HCT116 (cell line): ENCODE data around the gene ITPK1. TPM values are rescaled to one million over a fixed set of nuclear protein-coding genes. Genes with fewer than 3 reads are reported as not detected.

Source experiments
- ATAC-seq: fragments of 200-7000 bp; cut with Tn5 transposase; 2 replicates; pipeline ENCODE4 v1.9.1; 2020; ENCODE audit warnings: mild to moderate bottlenecking, moderate library complexity
- BruUV-seq: library from RNA; stranded (reverse); fragments of 400-500 nt; replicated peaks from 2 replicates; lab custom pipeline; 2021; lab: Mats Ljungman, UMichigan
- CTCF ChIA-PET: fragments of 300-600 bp; sonication (Branson Sonifier 250); formaldehyde crosslinking; loops from one replicate; lab custom pipeline; 2021; ENCODE audit warnings: antibody characterized with exemption; lab: Charles Lee
- POLR2A ChIA-PET: fragments of 300-600, 350-600 bp; sonication (Branson Sonifier 250); formaldehyde crosslinking; loops from one replicate; lab custom pipeline; 2021; ENCODE audit warnings: antibody characterized with exemption; lab: Charles Lee
- RAD21 ChIA-PET, 2 experiments: fragments of 300-600 bp; sonication (Branson Sonifier 250); formaldehyde crosslinking; loops; one replicate each; lab custom pipeline; 2023; ENCODE audit warnings: low total read pairs in 2 of 2; ENCODE audit not compliant: uncharacterized antibody in 2 of 2, unreplicated experiment in 2 of 2, low non-redundant PET in 1 of 2; lab: Charles Lee
- DNase-seq: peaks from one replicate; pipeline ENCODE4 v3.0.0-alpha.2; 2010; ENCODE audit warnings: low read depth, low spot score
- H2AFZ ChIP-seq: fragments of 200-600 bp; shearing (Covaris generic), sonication (generic); 2 replicates; pipeline ENCODE4 v1.6.1; 2017; ENCODE audit warnings: low read depth, mixed run types, mixed read lengths, antibody characterized with exemption, low read length; ENCODE audit not compliant: poor library complexity, severe bottlenecking
- H3K27ac ChIP-seq: 2 replicates; pipeline ENCODE4 v1.5.1; 2012; ENCODE audit warnings: low read depth, low read length
- H3K27me3 ChIP-seq: fragments of 200-600 bp; sonication (generic); 2 replicates; pipeline ENCODE4 v1.6.1; 2016; ENCODE audit warnings: mixed run types, low read length, mixed read lengths; ENCODE audit not compliant: insufficient read depth
- H3K36me3 ChIP-seq, 2 experiments: fragments of 200-500 bp in 1 of 2; fragments of 200-600 bp in 1 of 2; sonication (Bioruptor generic) in 1 of 2; sonication (generic) in 1 of 2; 2 replicates each; pipeline versions ENCODE4 v1.5.1 to v1.6.1; 2014 to 2016; ENCODE audit warnings: low read length in 2 of 2, inconsistent platforms in 1 of 2, mixed read lengths in 1 of 2, mixed run types in 1 of 2; ENCODE audit not compliant: insufficient read depth in 2 of 2, control insufficient read depth in 1 of 2
- H3K4me1 ChIP-seq, 2 experiments: fragments of 200-600 bp in 1 of 2; sonication (generic) in 1 of 2; 2 replicates each; pipeline versions ENCODE4 v1.5.1 to v1.6.1; 2012 to 2017; ENCODE audit warnings: low read length in 2 of 2, inconsistent platforms in 1 of 2, mild to moderate bottlenecking in 1 of 2, mixed read lengths in 1 of 2, mixed run types in 1 of 2, moderate library complexity in 1 of 2; ENCODE audit not compliant: insufficient read depth in 2 of 2, control insufficient read depth in 1 of 2
- H3K4me2 ChIP-seq: fragments of 200-600 bp; sonication (generic); 2 replicates; pipeline ENCODE4 v1.6.1; 2017; ENCODE audit warnings: mixed run types, low read length, mixed read lengths
- H3K4me3 ChIP-seq, 2 experiments: fragments of 200-600 bp in 1 of 2; sonication (generic) in 1 of 2; replicated peaks in 1 of 2; 2 replicates each; pipeline ENCODE4 v1.5.1; 2011 to 2016; ENCODE audit warnings: low read length in 2 of 2, control low read depth in 1 of 2, low read depth in 1 of 2, mild to moderate bottlenecking in 1 of 2, mixed read lengths in 1 of 2, mixed run types in 1 of 2
- H3K79me2 ChIP-seq: fragments of 200-600 bp; sonication (generic); 2 replicates; pipeline ENCODE4 v1.6.1; 2017; ENCODE audit warnings: mild to moderate bottlenecking, mixed run types, low read length, moderate library complexity, mixed read lengths; ENCODE audit not compliant: insufficient read depth
- H3K9ac ChIP-seq: fragments of 200-600 bp; sonication (generic); 2 replicates; pipeline ENCODE4 v1.6.1; 2016; ENCODE audit warnings: low read length, mixed read lengths
- H3K9me2 ChIP-seq: fragments of 200-600 bp; sonication (generic), shearing (Covaris generic); 2 replicates; pipeline ENCODE4 v1.6.1; 2017; ENCODE audit warnings: mixed run types, mild to moderate bottlenecking, moderate library complexity; ENCODE audit not compliant: insufficient read depth
- H3K9me3 ChIP-seq, 2 experiments: fragments of 200-500 bp in 1 of 2; fragments of 200-600 bp in 1 of 2; sonication (Bioruptor generic) in 1 of 2; sonication (generic) in 1 of 2; 2 replicates each; pipeline ENCODE4 v1.6.1; 2014 to 2017; ENCODE audit warnings: low read length in 2 of 2, mixed read lengths in 2 of 2, inconsistent platforms in 1 of 2, low read depth in 1 of 2, mild to moderate bottlenecking in 1 of 2, mixed run types in 1 of 2, moderate library complexity in 1 of 2; ENCODE audit not compliant: control insufficient read depth in 1 of 2, insufficient read depth in 1 of 2
- H4K20me1 ChIP-seq: fragments of 200-600 bp; sonication (generic), shearing (Covaris generic); 2 replicates; pipeline ENCODE4 v1.6.1; 2017; ENCODE audit warnings: mixed run types, mild to moderate bottlenecking, moderate library complexity; ENCODE audit not compliant: insufficient read depth
- CEBPB ChIP-seq: IDR thresholded peaks from 2 replicates; pipeline ENCODE4 v1.6.1; 2012; ENCODE audit warnings: low read depth
- CTCF ChIP-seq, 3 experiments: fragments of 200-600 bp in 1 of 3; sonication (generic) in 1 of 3; IDR thresholded peaks in 2 of 3; conservative IDR thresholded peaks in 1 of 3; 2 replicates each; pipeline ENCODE4 v1.5.1; 2012 to 2017; ENCODE audit warnings: low read depth in 2 of 3, low read length in 2 of 3, antibody characterized with exemption in 1 of 3, borderline replicate concordance in 1 of 3, control low read depth in 1 of 3, mild to moderate bottlenecking in 1 of 3, mixed read lengths in 1 of 3, mixed run types in 1 of 3, moderate library complexity in 1 of 3; ENCODE audit not compliant: insufficient read depth in 1 of 3
- ELF1 ChIP-seq: IDR thresholded peaks from 2 replicates; pipeline ENCODE4 v1.6.1; 2012; ENCODE audit warnings: low read depth, borderline replicate concordance
- EZH2phosphoT487 ChIP-seq: fragments of 200-600 bp; IDR thresholded peaks from 2 replicates; pipeline ENCODE4 v1.6.1; 2018; ENCODE audit warnings: antibody characterized with exemption, borderline replicate concordance
- JUND ChIP-seq: IDR thresholded peaks from 2 replicates; pipeline ENCODE4 v1.6.1; 2012
- POLR2A ChIP-seq: IDR thresholded peaks from 2 replicates; pipeline ENCODE4 v1.7.0; 2011; ENCODE audit warnings: borderline replicate concordance; ENCODE audit not compliant: insufficient read depth, insufficient read length; ENCODE audit errors: extremely low read depth
- POLR2AphosphoS5 ChIP-seq: IDR thresholded peaks from 2 replicates; pipeline ENCODE4 v1.6.1; 2011; ENCODE audit warnings: mild to moderate bottlenecking, low read depth, low read length, moderate library complexity
- SIN3A ChIP-seq: IDR thresholded peaks from 2 replicates; pipeline ENCODE4 v1.6.1; 2012; ENCODE audit warnings: low read depth
- SRF ChIP-seq: IDR thresholded peaks from 2 replicates; pipeline ENCODE4 v1.6.1; 2012; ENCODE audit warnings: low read depth
- ZBTB33 ChIP-seq: IDR thresholded peaks from 2 replicates; pipeline ENCODE4 v1.6.1; 2011; ENCODE audit warnings: mild to moderate bottlenecking, low read length, moderate library complexity; ENCODE audit not compliant: insufficient replicate concordance; ENCODE audit errors: extremely low read depth
- intact Hi-C: fragments of 100-400 bp; cut with micrococcal nuclease; formaldehyde crosslinking; loops from 2 replicates; pipeline ENCODE4 v1.10.0; 2022
- total RNA-seq: library from RNA; stranded (reverse); gene quantifications from one replicate; pipeline ENCODE4 v1.2.1, GENCODE V29; 2021; ENCODE audit not compliant: unreplicated experiment

The ITPK1 gene
- total RNA-seq, 1 experiment from 2014 or later: 70.2 TPM

DNA sequence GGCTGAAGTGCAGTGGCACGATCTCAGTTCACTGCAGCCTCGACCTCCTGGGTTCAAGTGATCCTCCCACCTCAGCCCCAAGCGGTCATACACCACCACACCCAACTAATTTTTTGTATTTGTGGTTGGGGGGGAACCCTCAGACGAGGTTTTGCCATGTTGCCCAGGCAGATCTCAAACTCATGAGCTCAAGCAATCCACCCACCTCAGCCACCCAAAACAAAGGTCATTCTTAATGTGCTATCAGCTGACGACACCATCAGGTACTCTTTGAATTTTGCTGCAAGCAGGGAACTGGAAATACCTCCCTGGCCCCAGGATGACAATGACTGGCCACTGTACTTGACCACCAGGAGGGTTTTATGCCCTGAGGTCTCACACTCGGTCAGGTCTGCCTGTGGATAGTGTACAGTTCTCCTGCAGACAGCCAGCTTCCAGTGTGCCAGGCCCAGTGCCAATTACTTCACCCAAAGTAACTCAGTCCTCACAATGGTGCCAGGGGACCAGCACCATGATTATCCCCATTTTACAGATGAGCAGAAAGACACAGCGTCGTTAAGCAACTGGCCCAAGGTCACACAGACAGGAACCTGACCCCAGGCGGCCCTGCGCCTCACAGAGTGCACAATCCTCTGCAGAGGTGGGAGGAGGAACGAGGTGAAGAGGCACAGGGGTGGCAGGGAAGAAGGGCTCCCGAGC lies 42.9 kb downstream of the ITPK1 start:
- Histone ChIP-seq H3K27ac (no peak overlapping the region), H3K4me3 (no peak overlapping the region), H4K20me1 (no peaks in the 10 kb centered on the region), H3K27me3 (no peaks in the 10 kb centered on the region), H3K36me3 (no peaks in the 10 kb centered on the region), H2AFZ (no peak overlapping the region), H3K9me3 (no peaks in the 10 kb centered on the region), H3K4me2 (no peak overlapping the region), H3K9ac (no peak overlapping the region), H3K79me2 (no peaks in the 10 kb centered on the region), H3K9me2 (no peaks in the 10 kb centered on the region), H3K4me1 (peaks cover 2 to 5% of the 10 kb centered on the region in 2 experiments; a peak in 2 of 4 replicates)
- ATAC-seq: no peak; the same call in 1 of the 2 replicates
- ChIA-PET POLR2A (no interaction called here), RAD21 (no interaction called here), CTCF (no interaction called here)
- TF ChIP-seq SIN3A: no peak
- no peak for TF ChIP-seq POLR2A
- TF ChIP-seq CEBPB: no peak
- no peak for TF ChIP-seq SRF
- no peak for TF ChIP-seq ZBTB33
- no peak for TF ChIP-seq ELF1
- no peak for TF ChIP-seq JUND
- TF ChIP-seq EZH2phosphoT487: no peak
- no peak for TF ChIP-seq POLR2AphosphoS5
- no peak for TF ChIP-seq CTCF (IDR thresholded peaks at IDR 0.05 in 2 of 3, conservative IDR thresholded peaks at IDR 0.05 in 1 of 3; ENCODE audit: borderline replicate concordance in 1 of 3, insufficient read depth in 1 of 3, low read depth in 2 of 3, low read length in 2 of 3)
- intact Hi-C loops: no loop called here
- no TSS peak for BruUV-seq
- no peak for DNase-seq
